H1 (cell line): ENCODE measurements around the gene VSNL1. TPM values are rescaled to one million over a fixed set of nuclear protein-coding genes. Genes with fewer than 3 reads are reported as not detected.

Source experiments
- CTCF ChIA-PET: fragments of 300-600 bp; sonication (Branson Sonifier 250); formaldehyde crosslinking; loops from one replicate; lab custom pipeline; 2021; ENCODE audit not compliant: partially characterized antibody; lab: Charles Lee
- POLR2A ChIA-PET: fragments of 300-600 bp; sonication (Branson Sonifier 250); formaldehyde crosslinking; loops from one replicate; lab custom pipeline; 2021; ENCODE audit warnings: inconsistent platforms; ENCODE audit not compliant: partially characterized antibody; lab: Charles Lee
- DNase-seq, 2 experiments: peaks; one replicate each; pipeline versions ENCODE4 v3.0.0 to v3.0.0-alpha.2; 2010 to 2022; ENCODE audit warnings: low spot score in 2 of 2, low read depth in 1 of 2, mixed read lengths in 1 of 2
- FAIRE-seq: peaks from 2 replicates; lab custom pipeline; 2011; peaks lifted over from hg19 to GRCh38; lab: Jason Lieb, UNC
- H2AFZ ChIP-seq: 2 replicates; pipeline ENCODE4 v1.8.1; 2012; ENCODE audit warnings: low read length, inconsistent platforms
- H2AK5ac ChIP-seq: 2 replicates; pipeline ENCODE4 v1.6.1; 2013; ENCODE audit warnings: low read depth, low read length
- H2BK120ac ChIP-seq: replicated peaks from 2 replicates; pipeline ENCODE3; 2013; ENCODE audit warnings: low read depth, low read length, inconsistent platforms
- H2BK12ac ChIP-seq: 2 replicates; pipeline ENCODE4 v1.6.1; 2013; ENCODE audit warnings: low read depth, low read length
- H2BK15ac ChIP-seq: 2 replicates; pipeline ENCODE4 v1.6.1; 2013; ENCODE audit warnings: low read length
- H2BK20ac ChIP-seq: 2 replicates; pipeline ENCODE4 v1.6.1; 2013; ENCODE audit warnings: low read length
- H2BK5ac ChIP-seq: 2 replicates; pipeline ENCODE4 v1.6.1; 2013; ENCODE audit warnings: low read depth, low read length
- H3K14ac ChIP-seq: 2 replicates; pipeline ENCODE4 v1.6.1; 2013; ENCODE audit warnings: inconsistent platforms; ENCODE audit not compliant: insufficient read length
- H3K18ac ChIP-seq: 2 replicates; pipeline ENCODE4 v1.6.1; 2013; ENCODE audit warnings: low read length; ENCODE audit errors: extremely low read depth
- H3K23ac ChIP-seq: 2 replicates; pipeline ENCODE4 v1.6.1; 2013; ENCODE audit warnings: inconsistent platforms; ENCODE audit not compliant: insufficient read length
- H3K23me2 ChIP-seq: 2 replicates; pipeline ENCODE4 v1.6.1; 2013; ENCODE audit warnings: low read depth, low read length
- H3K27ac ChIP-seq: 2 replicates; pipeline ENCODE4 v1.6.1; 2011; ENCODE audit warnings: low read depth, low read length, inconsistent platforms
- H3K27me3 ChIP-seq, 4 experiments: replicated peaks in 1 of 4; 1 replicate in 1 of 4; 2 replicates in 3 of 4; pipeline versions ENCODE4 v1.6.1 to v1.8.1; 2011 to 2013; ENCODE audit warnings: low read length in 3 of 4, mild to moderate bottlenecking in 3 of 4, inconsistent platforms in 2 of 4, mixed read lengths in 2 of 4, moderate library complexity in 1 of 4; ENCODE audit not compliant: control insufficient read depth in 3 of 4, insufficient read depth in 3 of 4; ENCODE audit errors: extremely low read depth in 1 of 4
- H3K36me3 ChIP-seq, 4 experiments: 2 replicates each; pipeline versions ENCODE4 v1.6.1 to v1.8.1; 2011 to 2013; ENCODE audit warnings: mild to moderate bottlenecking in 4 of 4, low read length in 3 of 4, moderate library complexity in 2 of 4, control low read depth in 1 of 4, inconsistent platforms in 1 of 4; ENCODE audit not compliant: insufficient read depth in 4 of 4, control insufficient read depth in 2 of 4
- H3K4ac ChIP-seq: replicated peaks from 2 replicates; pipeline ENCODE3; 2013; ENCODE audit warnings: low read length, low read depth, mixed read lengths, inconsistent platforms; ENCODE audit not compliant: insufficient read length
- H3K4me1 ChIP-seq, 4 experiments: replicated peaks in 1 of 4; 1 replicate in 1 of 4; 2 replicates in 3 of 4; pipeline versions ENCODE4 v1.6.1 to v1.8.1; 2011 to 2013; ENCODE audit warnings: low read length in 3 of 4, inconsistent platforms in 2 of 4, mixed read lengths in 1 of 4; ENCODE audit not compliant: insufficient read depth in 4 of 4, control insufficient read depth in 3 of 4
- H3K4me2 ChIP-seq, 2 experiments: 2 replicates each; pipeline versions ENCODE4 v1.6.1 to v1.8.1; 2011 to 2013; ENCODE audit warnings: low read depth in 2 of 2, low read length in 2 of 2, control low read depth in 1 of 2, inconsistent platforms in 1 of 2, mild to moderate bottlenecking in 1 of 2; ENCODE audit not compliant: insufficient read depth in 1 of 2
- H3K4me3 ChIP-seq, 4 experiments: fragments of 200-600, 300-600 bp in 1 of 4; sonication (generic), shearing (Covaris generic), sonication (Bioruptor Twin) in 1 of 4; 2 replicates each; pipeline versions ENCODE4 v1.5.1 to v1.8.1; 2011 to 2016; ENCODE audit warnings: low read length in 4 of 4, low read depth in 3 of 4, control low read depth in 2 of 4, inconsistent platforms in 2 of 4, mild to moderate bottlenecking in 2 of 4, mixed read lengths in 1 of 4, moderate library complexity in 1 of 4; ENCODE audit not compliant: insufficient read depth in 2 of 4; ENCODE audit errors: extremely low read depth in 1 of 4
- H3K56ac ChIP-seq: replicated peaks from 2 replicates; pipeline ENCODE3; 2013; ENCODE audit warnings: low read depth, mild to moderate bottlenecking, mixed read lengths, low read length, inconsistent platforms; ENCODE audit not compliant: insufficient read length
- H3K79me1 ChIP-seq: 2 replicates; pipeline ENCODE4 v1.6.1; 2013; ENCODE audit warnings: low read depth, low read length, control low read depth
- H3K79me2 ChIP-seq, 2 experiments: 2 replicates each; pipeline versions ENCODE4 v1.6.1 to v1.8.1; 2012 to 2013; ENCODE audit warnings: low read length in 2 of 2, mild to moderate bottlenecking in 2 of 2, inconsistent platforms in 1 of 2; ENCODE audit not compliant: insufficient read depth in 2 of 2, control insufficient read depth in 1 of 2
- H3K9ac ChIP-seq, 4 experiments: replicated peaks in 1 of 4; 1 replicate in 1 of 4; 2 replicates in 3 of 4; pipeline versions ENCODE4 v1.6.1 to v1.8.1; 2011 to 2013; ENCODE audit warnings: low read depth in 3 of 4, low read length in 3 of 4, control low read depth in 2 of 4, mild to moderate bottlenecking in 2 of 4, moderate library complexity in 2 of 4, inconsistent platforms in 1 of 4; ENCODE audit errors: extremely low read depth in 1 of 4
- H3K9me3 ChIP-seq, 2 experiments: 2 replicates each; pipeline versions ENCODE4 v1.6.1 to v1.8.1; 2012 to 2013; ENCODE audit warnings: mild to moderate bottlenecking in 2 of 2, moderate library complexity in 2 of 2, control low read depth in 1 of 2, inconsistent platforms in 1 of 2, low read depth in 1 of 2, low read length in 1 of 2, mixed read lengths in 1 of 2; ENCODE audit not compliant: insufficient read depth in 2 of 2
- H4K20me1 ChIP-seq, 2 experiments: replicated peaks in 1 of 2; 2 replicates each; pipeline versions ENCODE3 to v1.8.1; 2011 to 2013; ENCODE audit warnings: inconsistent platforms in 2 of 2, low read length in 2 of 2, mild to moderate bottlenecking in 1 of 2; ENCODE audit not compliant: insufficient read depth in 2 of 2, control insufficient read depth in 1 of 2
- H4K5ac ChIP-seq: 2 replicates; pipeline ENCODE4 v1.6.1; 2013; ENCODE audit warnings: low read length, low read depth, mixed read lengths, inconsistent platforms; ENCODE audit not compliant: insufficient read length
- H4K8ac ChIP-seq: 2 replicates; pipeline ENCODE4 v1.8.0; 2013; ENCODE audit warnings: mild to moderate bottlenecking, moderate library complexity, low read length, inconsistent platforms; ENCODE audit not compliant: insufficient read depth; ENCODE audit errors: extremely low read depth
- H4K91ac ChIP-seq: replicated peaks from 2 replicates; pipeline ENCODE3; 2013; ENCODE audit warnings: low read length, mixed read lengths, inconsistent platforms; ENCODE audit not compliant: insufficient read length
- EP300 ChIP-seq, 2 experiments: IDR thresholded peaks; 1 replicate in 1 of 2; 2 replicates in 1 of 2; pipeline ENCODE4 v1.6.1; 2011 to 2012; ENCODE audit warnings: low read depth in 2 of 2, low read length in 2 of 2, mild to moderate bottlenecking in 2 of 2, borderline replicate concordance in 1 of 2, inconsistent platforms in 1 of 2, moderate library complexity in 1 of 2
- HDAC2 ChIP-seq, 2 experiments: fragments of 300-600 bp in 1 of 2; sonication (generic) in 1 of 2; IDR thresholded peaks; 2 replicates each; pipeline ENCODE4 v1.6.1; 2011 to 2012; ENCODE audit warnings: low read depth in 2 of 2, low read length in 2 of 2, mild to moderate bottlenecking in 2 of 2, moderate library complexity in 2 of 2, borderline replicate concordance in 1 of 2, inconsistent platforms in 1 of 2
- NANOG ChIP-seq: IDR thresholded peaks from 2 replicates; pipeline ENCODE4 v1.6.1; 2011; ENCODE audit warnings: low read length, low read depth, mild to moderate bottlenecking, inconsistent platforms; ENCODE audit not compliant: insufficient read depth, poor library complexity, severe bottlenecking
- YY1 ChIP-seq: IDR thresholded peaks from 2 replicates; pipeline ENCODE4 v1.6.1; 2011; ENCODE audit warnings: low read depth, mild to moderate bottlenecking, low read length
- WGBS, 2 experiments: shearing (Covaris generic) in 1 of 2; methylation state at CpG; one replicate each; pipeline versions ENCODE4 v1.1.6 to v1.1.7; 2013 to 2015; ENCODE audit warnings: low lambda C conversion rate in 2 of 2, mixed read lengths in 2 of 2, inconsistent platforms in 1 of 2, low coverage in 1 of 2, missing lambda C conversion rate in 1 of 2; ENCODE audit not compliant: insufficient replicate concordance in 2 of 2, insufficient coverage in 1 of 2, insufficient read length in 1 of 2; ENCODE audit errors: extremely low coverage in 1 of 2, missing lambda C conversion rate in 1 of 2; 5-methylcytosine and 5-hydroxymethylcytosine counted together
- polyA plus RNA-seq, 7 experiments: library from polyadenylated mRNA; depleted of rRNA in 3 of 7; stranded (reverse) in 5 of 7; unstranded in 2 of 7; fragments of >200 nt in 5 of 7; fragments of 200-250 nt in 2 of 7; gene quantifications; 1 replicate in 5 of 7; 2 replicates in 1 of 7; 4 replicates in 1 of 7; pipeline versions ENCODE4 v1.2.1 to v1.2.3, GENCODE V29; 2011 to 2013; ENCODE audit warnings: missing spikeins in 2 of 7, mixed read lengths in 2 of 7
- total RNA-seq: library from RNA; stranded (reverse); fragmentation: NEBNext Ultra II Directional; extraction: Animal tissue kit (Norgen Biotek cat#: 25700); gene quantifications from 2 replicates; pipeline ENCODE4 v1.2.1, GENCODE V29; 2021

The VSNL1 gene
- total and polyA plus RNA-seq, 2 of the 8 experiments (the other 6 are each of a cell fraction or from before 2014, with no cell fraction given): 49.4 to 108 TPM

DNA sequence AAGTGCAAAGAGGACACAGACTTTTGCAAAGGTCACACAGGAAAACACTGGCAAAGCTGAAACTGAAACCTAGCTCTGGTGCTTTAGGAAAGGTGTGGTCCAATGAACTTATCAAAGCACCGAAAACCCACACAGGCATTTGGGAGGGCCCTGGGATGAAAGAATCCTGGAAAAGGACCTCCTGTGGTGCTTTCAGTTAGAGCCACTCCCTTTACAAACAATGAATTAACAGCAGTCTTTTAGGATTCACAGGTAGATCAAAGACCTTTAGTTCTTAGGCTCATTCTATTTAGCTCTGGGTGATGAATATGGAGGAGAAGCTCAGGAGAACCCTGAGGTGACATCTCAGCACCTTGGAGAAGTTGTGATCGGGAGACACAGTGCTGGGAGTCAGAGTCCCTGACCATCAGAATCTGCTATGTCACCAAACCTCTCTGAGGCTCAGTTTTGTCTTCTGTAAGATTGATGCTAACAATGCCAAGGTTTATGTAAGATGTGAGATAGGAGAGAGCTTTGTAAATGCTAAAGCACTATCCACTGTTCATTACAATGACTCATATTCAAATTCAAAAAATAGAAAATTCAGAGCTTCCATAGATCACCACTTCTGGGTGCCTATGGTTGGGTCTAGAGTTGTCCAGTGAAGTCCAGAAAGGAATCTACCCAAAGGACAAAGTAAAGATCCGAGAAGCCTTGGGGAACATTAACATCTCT, 39.3 kb downstream of the VSNL1 start:
- no peak overlapping the region for H4K8ac ChIP-seq
- no peak overlapping the region for H3K14ac ChIP-seq
- no peak overlapping the region for H2BK20ac ChIP-seq
- CTCF ChIA-PET: interaction anchor here (0.9 to 2.0 kb wide), 5 partner anchors 23 to 91 kb away, joined by 3 to 8 read pairs (median 3); no protein-coding TSS in a partner anchor
- 85% methylated on average over 3 of the region's 3 CpGs; no CpG with 5 or more reads in 1 of the 2 experiments for WGBS, 2 experiments
- TF ChIP-seq HDAC2 (IDR thresholded peaks at IDR 0.05; ENCODE audit: borderline replicate concordance in 1 of 2, low read depth in 2 of 2, low read length in 2 of 2) (0 out of 4 replicates have a peak, but pooled peaks of 1 of the 2 experiments have one; percentile 18), EP300 (IDR thresholded peaks at IDR 0.05; ENCODE audit: borderline replicate concordance in 1 of 2, low read depth in 2 of 2, low read length in 2 of 2) (no peak), YY1 (peak; percentile 33; the same call in 1 of the 2 replicates), NANOG (peak; percentile 8)
- no peaks in the 10 kb centered on the region for H3K23me2 ChIP-seq
- no peak overlapping the region for H3K27ac ChIP-seq
- no peaks in the 10 kb centered on the region; a peak in 1 of 8 replicates for H3K36me3 ChIP-seq
- H3K56ac ChIP-seq: no peak overlapping the region
- H2AK5ac ChIP-seq: no peak overlapping the region
- H4K5ac ChIP-seq: no peak overlapping the region
- H3K79me2 ChIP-seq: peaks cover 5 to 87% of the 10 kb centered on the region in 2 experiments; a peak in 3 of 4 replicates
- no peak overlapping the region; a peak in 1 of 7 replicates for H3K9ac ChIP-seq
- peak in 1 of 2 experiments; percentile 25 for DNase-seq
- H2BK120ac ChIP-seq: no peak overlapping the region
- no peak overlapping the region for H2BK15ac ChIP-seq
- no peak overlapping the region for H2BK5ac ChIP-seq
- no peak overlapping the region for H3K23ac ChIP-seq
- H3K79me1 ChIP-seq: peaks cover 11% of the 10 kb centered on the region
- no peak overlapping the region for H3K4me3 ChIP-seq
- H4K20me1 ChIP-seq: peaks cover 0 to 8% of the 10 kb centered on the region in 2 experiments
- H4K91ac ChIP-seq: no peak overlapping the region
- peak; percentile 62 for FAIRE-seq
- no peak overlapping the region for H3K18ac ChIP-seq
- H3K9me3 ChIP-seq: no peaks in the 10 kb centered on the region
- H3K4me2 ChIP-seq: no peak overlapping the region
- H2BK12ac ChIP-seq: no peak overlapping the region
- POLR2A ChIA-PET: interaction anchor here (1.4 kb wide), 1 partner anchor 19 kb away, joined by 3 read pairs; no protein-coding TSS in a partner anchor
- H3K4me1 ChIP-seq: peaks cover 0 to 21% (median 5%) of the 10 kb centered on the region in 4 experiments; a peak in 4 of 7 replicates
- no peak overlapping the region for H2AFZ ChIP-seq
- no peaks in the 10 kb centered on the region for H3K27me3 ChIP-seq
- H3K4ac ChIP-seq: no peak overlapping the region
